Measurements from ENCODE around the gene SEZ6L2.

- TF ChIP-seq SUZ12 (IDR thresholded peaks at IDR 0.05; ENCODE audit: extremely low read depth, insufficient read depth, insufficient read length): no peak
- no peak for TF ChIP-seq YY1 (IDR thresholded peaks at IDR 0.05; ENCODE audit: insufficient read depth, insufficient read length)
- no peak for TF ChIP-seq ZNF274 (IDR thresholded peaks at IDR 0.05; ENCODE audit: low read depth, low read length)
Observed at GRCh38 chr16:29852654-29853053, 46.7 kb downstream of the SEZ6L2 start.

All from NT2/D1 (cell line).